DND-41 (cell line): ENCODE measurements around the gene BRIP1.
"Not testable (repeated sequence)": the region's sequence is repeated elsewhere in the genome, so short reads cannot be mapped to it uniquely, and the experiment has no call there.

Experiments
- ATAC-seq: fragments of 200-7000 bp; cut with Tn5 transposase; 3 replicates; pipeline ENCODE4 v1.9.1; 2021; ENCODE audit warnings: low read depth; ENCODE audit not compliant: insufficient read depth
- DNase-seq: peaks from one replicate; pipeline ENCODE4 v3.0.0-alpha.2; 2020
- H2AFZ ChIP-seq: 2 replicates; pipeline ENCODE4 v1.6.0; 2012; ENCODE audit warnings: low read depth, low read length
- H3K27ac ChIP-seq: 2 replicates; pipeline ENCODE4 v1.5.1; 2012; ENCODE audit warnings: low read length, inconsistent platforms
- H3K27me3 ChIP-seq: fragments of 200-600 bp; sonication (generic); 2 replicates; pipeline ENCODE4 v1.6.0; 2012; ENCODE audit warnings: low read length, mild to moderate bottlenecking, inconsistent platforms; ENCODE audit not compliant: insufficient read depth, poor library complexity
- H3K36me3 ChIP-seq: 2 replicates; pipeline ENCODE4 v1.5.1; 2012; ENCODE audit warnings: low read length, inconsistent platforms; ENCODE audit not compliant: insufficient read depth
- H3K4me1 ChIP-seq: 2 replicates; pipeline ENCODE4 v1.5.1; 2012; ENCODE audit warnings: mild to moderate bottlenecking, low read length; ENCODE audit not compliant: insufficient read depth
- H3K4me2 ChIP-seq: 2 replicates; pipeline ENCODE4 v1.6.0; 2012; ENCODE audit warnings: mild to moderate bottlenecking, moderate library complexity, low read length, inconsistent platforms; ENCODE audit not compliant: insufficient read depth
- H3K4me3 ChIP-seq, 2 experiments: fragments of 200-600 bp in 1 of 2; shearing (Covaris generic) in 1 of 2; 2 replicates each; pipeline ENCODE4 v1.5.1; 2012 to 2016; ENCODE audit warnings: inconsistent platforms in 2 of 2, low read length in 2 of 2, mild to moderate bottlenecking in 2 of 2, low read depth in 1 of 2, moderate library complexity in 1 of 2
- H3K79me2 ChIP-seq: 2 replicates; pipeline ENCODE4 v1.6.0; 2012; ENCODE audit warnings: low read length, inconsistent platforms; ENCODE audit not compliant: insufficient read depth
- H3K9ac ChIP-seq: 2 replicates; pipeline ENCODE4 v1.6.0; 2012; ENCODE audit warnings: low read depth, mild to moderate bottlenecking, inconsistent platforms, low read length, moderate library complexity
- H3K9me3 ChIP-seq: 2 replicates; pipeline ENCODE4 v1.5.1; 2012; ENCODE audit warnings: low read length, moderate library complexity, mild to moderate bottlenecking, inconsistent platforms; ENCODE audit not compliant: insufficient read depth, severe bottlenecking
- H4K20me1 ChIP-seq: 2 replicates; pipeline ENCODE4 v1.6.0; 2012; ENCODE audit warnings: low read length; ENCODE audit not compliant: insufficient read depth
- EZH2 ChIP-seq: IDR thresholded peaks from 3 replicates; pipeline ENCODE4 v1.6.1; 2012; ENCODE audit warnings: borderline replicate concordance, low read depth, mild to moderate bottlenecking, moderate library complexity, low read length, inconsistent platforms; ENCODE audit not compliant: severe bottlenecking
- TF ChIP-seq, protein P1 (sequence below): IDR thresholded peaks from 2 replicates; pipeline ENCODE4 v1.5.1; 2012; ENCODE audit warnings: borderline replicate concordance, low read length, moderate library complexity, mild to moderate bottlenecking; ENCODE audit not compliant: poor library complexity, severe bottlenecking; ENCODE audit errors: extremely low read depth

The BRIP1 gene

DNA sequence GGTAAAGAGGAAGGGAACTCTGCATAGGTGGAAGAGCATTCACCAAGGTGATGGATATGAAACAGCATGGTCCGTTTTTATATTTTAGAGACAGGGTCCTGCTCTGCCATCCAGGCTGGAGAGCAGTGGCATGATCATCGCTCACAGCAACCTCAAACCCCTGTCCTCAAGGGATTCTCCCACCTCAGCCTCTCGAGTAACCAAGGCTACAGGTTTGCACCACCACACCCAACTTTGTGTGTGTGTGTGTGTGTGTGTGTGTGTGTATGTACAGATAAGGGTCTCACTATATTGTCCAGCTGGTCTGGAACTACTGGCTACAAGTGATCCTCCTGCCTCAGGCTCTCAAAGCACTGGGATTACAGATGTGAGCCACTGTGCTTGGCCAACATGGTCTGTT is 194.8 kb downstream of the BRIP1 start:
- H3K36me3 ChIP-seq = no peaks in the 10 kb centered on the region
- TF ChIP-seq EZH2 = no peak
- TF ChIP-seq, protein P1, sequence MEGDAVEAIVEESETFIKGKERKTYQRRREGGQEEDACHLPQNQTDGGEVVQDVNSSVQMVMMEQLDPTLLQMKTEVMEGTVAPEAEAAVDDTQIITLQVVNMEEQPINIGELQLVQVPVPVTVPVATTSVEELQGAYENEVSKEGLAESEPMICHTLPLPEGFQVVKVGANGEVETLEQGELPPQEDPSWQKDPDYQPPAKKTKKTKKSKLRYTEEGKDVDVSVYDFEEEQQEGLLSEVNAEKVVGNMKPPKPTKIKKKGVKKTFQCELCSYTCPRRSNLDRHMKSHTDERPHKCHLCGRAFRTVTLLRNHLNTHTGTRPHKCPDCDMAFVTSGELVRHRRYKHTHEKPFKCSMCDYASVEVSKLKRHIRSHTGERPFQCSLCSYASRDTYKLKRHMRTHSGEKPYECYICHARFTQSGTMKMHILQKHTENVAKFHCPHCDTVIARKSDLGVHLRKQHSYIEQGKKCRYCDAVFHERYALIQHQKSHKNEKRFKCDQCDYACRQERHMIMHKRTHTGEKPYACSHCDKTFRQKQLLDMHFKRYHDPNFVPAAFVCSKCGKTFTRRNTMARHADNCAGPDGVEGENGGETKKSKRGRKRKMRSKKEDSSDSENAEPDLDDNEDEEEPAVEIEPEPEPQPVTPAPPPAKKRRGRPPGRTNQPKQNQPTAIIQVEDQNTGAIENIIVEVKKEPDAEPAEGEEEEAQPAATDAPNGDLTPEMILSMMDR = no peak
- no peak for DNase-seq
- no peak for ATAC-seq
- H2AFZ ChIP-seq = no peak overlapping the region
- H3K4me3 ChIP-seq = no peak overlapping the region
- H3K4me1 ChIP-seq = no peaks in the 10 kb centered on the region
- no peak overlapping the region for H3K27ac ChIP-seq
- no peaks in the 10 kb centered on the region for H3K79me2 ChIP-seq
- no peak overlapping the region for H3K9ac ChIP-seq
- no peaks in the 10 kb centered on the region for H4K20me1 ChIP-seq
- no peaks in the 10 kb centered on the region for H3K9me3 ChIP-seq
- no peak overlapping the region for H3K4me2 ChIP-seq
- no peaks in the 10 kb centered on the region for H3K27me3 ChIP-seq

DNA sequence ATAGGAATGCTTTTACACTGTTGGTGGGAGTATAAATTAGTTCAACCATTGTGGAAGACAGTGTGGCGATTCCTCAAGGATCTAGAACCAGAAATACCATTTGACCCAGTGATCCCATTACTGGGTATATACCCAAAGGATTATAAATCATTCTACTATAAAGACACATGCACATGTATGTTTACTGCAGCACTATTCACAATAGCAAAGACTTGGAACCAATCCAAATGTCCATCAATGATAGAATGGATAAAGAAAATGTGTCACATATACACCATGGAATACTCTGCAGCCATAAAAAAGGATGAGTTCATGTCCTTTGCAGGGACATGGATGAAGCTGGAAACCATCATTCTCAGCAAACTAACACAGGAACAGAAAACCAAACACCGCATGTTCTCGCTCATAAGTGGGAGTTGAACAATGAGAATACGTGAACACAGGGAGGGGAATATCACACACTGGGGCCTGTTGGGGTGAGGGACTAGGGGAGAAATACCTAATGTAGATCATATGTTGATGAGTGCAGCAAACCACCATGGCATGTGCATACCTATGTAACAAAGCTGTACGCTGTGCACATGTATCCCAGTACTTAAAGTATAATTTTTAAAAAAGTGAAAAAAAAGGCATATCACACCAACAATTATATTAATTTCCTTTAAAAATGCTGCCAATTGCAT is 196.8 kb downstream of the BRIP1 start:
- not testable (repeated sequence) for H4K20me1 ChIP-seq, H3K9me3 ChIP-seq, DNase-seq, ATAC-seq, H3K4me1 ChIP-seq, H3K27ac ChIP-seq, H3K4me3 ChIP-seq, H3K27me3 ChIP-seq, H3K4me2 ChIP-seq, H2AFZ ChIP-seq, H3K36me3 ChIP-seq, H3K79me2 ChIP-seq, H3K9ac ChIP-seq

DNA sequence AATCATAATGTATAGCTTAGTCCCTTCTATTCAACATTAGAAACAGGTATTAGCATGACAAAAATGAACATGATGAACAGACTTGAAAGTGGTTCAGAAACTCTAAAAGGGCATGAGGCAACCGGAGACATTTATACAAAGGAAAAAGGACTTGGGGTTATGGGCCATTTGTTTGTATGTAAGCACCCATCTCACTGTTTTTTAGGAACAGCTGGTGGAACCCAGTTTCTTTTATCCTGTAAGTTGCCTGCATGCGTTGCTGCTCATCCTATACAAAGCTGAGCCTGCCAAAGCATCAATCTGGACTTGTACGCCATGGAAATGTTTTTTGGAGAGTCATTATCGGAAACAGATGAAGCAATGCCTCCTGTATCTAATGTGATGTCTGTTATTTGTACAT is 200.0 kb downstream of the BRIP1 start:
- DNase-seq (no peak), ATAC-seq (no peak)
- Histone ChIP-seq H2AFZ (no peak overlapping the region), H3K4me1 (no peaks in the 10 kb centered on the region), H3K4me2 (no peak overlapping the region), H3K4me3 (no peak overlapping the region), H3K79me2 (no peaks in the 10 kb centered on the region), H3K9ac (no peak overlapping the region), H3K36me3 (no peaks in the 10 kb centered on the region), H3K27ac (no peak overlapping the region), H4K20me1 (no peaks in the 10 kb centered on the region), H3K27me3 (no peaks in the 10 kb centered on the region), H3K9me3 (no peaks in the 10 kb centered on the region)
- TF ChIP-seq EZH2 = no peak
- TF ChIP-seq, protein P1 = no peak

DNA sequence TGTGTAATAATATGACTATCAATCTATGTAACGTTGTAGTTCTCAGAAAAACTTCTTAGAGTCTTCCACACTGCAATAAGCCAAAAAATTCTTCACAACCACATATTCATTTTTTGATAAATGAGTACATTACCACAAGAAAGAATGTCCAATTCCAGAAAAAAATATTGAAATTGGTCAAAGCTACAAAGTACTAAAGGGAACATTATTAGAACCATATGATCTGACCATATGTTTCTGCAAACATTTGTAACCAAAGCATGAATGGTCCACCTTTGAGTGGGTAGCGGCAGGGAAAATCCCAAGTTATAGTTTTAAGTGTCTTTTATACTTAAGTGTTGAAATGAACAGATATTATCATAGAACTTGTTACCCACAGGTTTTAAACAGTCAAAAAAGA is 200.6 kb downstream of the BRIP1 start:
- no peaks in the 10 kb centered on the region for H3K36me3 ChIP-seq
- H4K20me1 ChIP-seq = no peaks in the 10 kb centered on the region
- H3K79me2 ChIP-seq = no peaks in the 10 kb centered on the region
- no peak overlapping the region for H3K4me3 ChIP-seq
- H3K9me3 ChIP-seq = no peaks in the 10 kb centered on the region
- no peak overlapping the region for H2AFZ ChIP-seq
- no peak overlapping the region for H3K9ac ChIP-seq
- no peak for ATAC-seq
- no peak overlapping the region for H3K27ac ChIP-seq
- DNase-seq = no peak
- H3K4me1 ChIP-seq = no peaks in the 10 kb centered on the region
- no peaks in the 10 kb centered on the region for H3K27me3 ChIP-seq
- TF ChIP-seq, protein P1 = no peak
- no peak for TF ChIP-seq EZH2
- H3K4me2 ChIP-seq = no peak overlapping the region
